ENCODE data around the gene THAP12.
A peak's percentile ranks its signal among the peaks of the same experiment; 100 is the strongest.
"Not testable (repeated sequence)": the region's sequence is repeated elsewhere in the genome, so short reads cannot be mapped to it uniquely, and the experiment has no call there.

The THAP12 gene

GRCh38 chr11:76319798-76320197 is 61.1 kb downstream of the THAP12 start:
- Histone ChIP-seq H3K4me1 (peaks cover 19 to 37% (median 25%) of the 10 kb centered on the region in 10 experiments; a peak in 18 of 20 replicates), H3K4me2 (peak overlapping the region in 2 of 11 experiments; percentile 17 to 28; a peak in 4 of 22 replicates), H3K27me3 (peaks cover 34 to 46% (median 42%) of the 10 kb centered on the region in 11 experiments)
- not testable (repeated sequence) for H4K20me1 ChIP-seq; H3K36me3 ChIP-seq; H3K9me3 ChIP-seq (replicated peaks in 1 of 11); H3K9ac ChIP-seq; H3K27ac ChIP-seq; H3K4me3 ChIP-seq
- TF ChIP-seq Cebpa-rat (IDR thresholded peaks at IDR 0.05) = peak in 3 of 11 experiments; percentile 11 to 45 (median 45); a peak in 4 of 22 replicates

- Histone ChIP-seq H4K20me1 (peaks cover 0 to 7% (median 0%) of the 10 kb centered on the region in 11 experiments; a peak in 5 of 22 replicates), H3K36me3 (no peaks in the 10 kb centered on the region), H3K27me3 (peaks cover 34 to 46% (median 41%) of the 10 kb centered on the region in 11 experiments), H3K4me2 (no peak overlapping the region), H3K9me3 (replicated peaks in 1 of 11) (no peaks in the 10 kb centered on the region), H3K9ac (no peak overlapping the region), H3K4me3 (no peak overlapping the region), H3K27ac (no peak overlapping the region), H3K4me1 (peaks cover 14 to 28% (median 19%) of the 10 kb centered on the region in 10 experiments; a peak in 17 of 20 replicates)
- no peak for TF ChIP-seq Cebpa-rat (IDR thresholded peaks at IDR 0.05)
These were observed 62.1 kb downstream of the THAP12 start for GRCh38 chr11:76318744-76319384.

GRCh38 chr11:76317296-76317695 is 63.6 kb downstream of the THAP12 start:
- Histone ChIP-seq H3K4me2 (no peak overlapping the region), H3K4me3 (no peak overlapping the region), H3K4me1 (peaks cover 6 to 24% (median 16%) of the 10 kb centered on the region in 10 experiments; a peak in 16 of 20 replicates), H3K27ac (no peak overlapping the region), H3K9me3 (replicated peaks in 1 of 11) (no peaks in the 10 kb centered on the region), H3K27me3 (peaks cover 25 to 34% (median 27%) of the 10 kb centered on the region in 11 experiments), H3K9ac (no peak overlapping the region), H4K20me1 (peaks cover 0 to 7% (median 0%) of the 10 kb centered on the region in 11 experiments; a peak in 5 of 22 replicates), H3K36me3 (no peaks in the 10 kb centered on the region)
- no peak for TF ChIP-seq Cebpa-rat (IDR thresholded peaks at IDR 0.05)

GRCh38 chr11:76316726-76317125 is 64.2 kb downstream of the THAP12 start:
- no peak for TF ChIP-seq Cebpa-rat (IDR thresholded peaks at IDR 0.05)
- no peaks in the 10 kb centered on the region for H3K36me3 ChIP-seq
- peak overlapping the region in 4 of 11 experiments; percentile 17 to 39 (median 22); a peak in 2 of 22 replicates for H3K4me2 ChIP-seq
- H3K9ac ChIP-seq = no peak overlapping the region
- H3K4me1 ChIP-seq = peaks cover under 1 to 18% (median 11%) of the 10 kb centered on the region in 10 experiments; a peak in 16 of 20 replicates
- H3K27ac ChIP-seq = no peak overlapping the region
- H3K27me3 ChIP-seq = peaks cover 19 to 28% (median 22%) of the 10 kb centered on the region in 11 experiments
- no peak overlapping the region for H3K4me3 ChIP-seq
- no peaks in the 10 kb centered on the region for H3K9me3 ChIP-seq (replicated peaks in 1 of 11)
- H4K20me1 ChIP-seq = peaks cover 0 to 7% (median 0%) of the 10 kb centered on the region in 11 experiments; a peak in 5 of 22 replicates

GRCh38 chr11:76315182-76315853 is 65.6 kb downstream of the THAP12 start:
- no peak overlapping the region for H3K9ac ChIP-seq
- no peak overlapping the region for H3K27ac ChIP-seq
- peaks cover 6 to 14% (median 8%) of the 10 kb centered on the region in 11 experiments for H3K27me3 ChIP-seq
- no peak overlapping the region for H3K4me3 ChIP-seq
- H4K20me1 ChIP-seq = peaks cover 0 to 7% (median 0%) of the 10 kb centered on the region in 11 experiments; a peak in 4 of 22 replicates
- H3K4me2 ChIP-seq = peak overlapping the region in 8 of 11 experiments; percentile 10 to 48 (median 28); a peak in 13 of 22 replicates
- H3K4me1 ChIP-seq = peaks cover 0 to 15% (median 7%) of the 10 kb centered on the region in 10 experiments; a peak in 12 of 20 replicates
- no peaks in the 10 kb centered on the region for H3K9me3 ChIP-seq (replicated peaks in 1 of 11)
- no peak for TF ChIP-seq Cebpa-rat (IDR thresholded peaks at IDR 0.05)
- no peaks in the 10 kb centered on the region for H3K36me3 ChIP-seq

GRCh38 chr11:76314741-76315090 is 66.2 kb downstream of the THAP12 start:
- H3K4me3 ChIP-seq = no peak overlapping the region
- H3K9me3 ChIP-seq (replicated peaks in 1 of 11) = no peaks in the 10 kb centered on the region
- H3K36me3 ChIP-seq = no peaks in the 10 kb centered on the region
- peaks cover 0 to 8% (median 2%) of the 10 kb centered on the region in 11 experiments; a peak in 13 of 22 replicates for H3K27me3 ChIP-seq
- peaks cover 0 to 15% (median 7%) of the 10 kb centered on the region in 10 experiments; a peak in 12 of 20 replicates for H3K4me1 ChIP-seq
- H3K4me2 ChIP-seq = no peak overlapping the region
- H3K9ac ChIP-seq = no peak overlapping the region
- no peak for TF ChIP-seq Cebpa-rat (IDR thresholded peaks at IDR 0.05)
- peaks cover 0 to 7% (median 0%) of the 10 kb centered on the region in 11 experiments; a peak in 3 of 22 replicates for H4K20me1 ChIP-seq
- H3K27ac ChIP-seq = no peak overlapping the region

GRCh38 chr11:76313913-76314740 is 66.8 kb downstream of the THAP12 start:
- H3K27me3 ChIP-seq = peaks cover 0 to 8% (median 0%) of the 10 kb centered on the region in 11 experiments; a peak in 4 of 22 replicates
- H3K4me2 ChIP-seq = no peak overlapping the region
- H3K9me3 ChIP-seq (replicated peaks in 1 of 11) = no peaks in the 10 kb centered on the region
- no peak overlapping the region for H3K9ac ChIP-seq
- no peak overlapping the region for H3K4me3 ChIP-seq
- no peak overlapping the region for H3K27ac ChIP-seq
- H3K4me1 ChIP-seq = peaks cover 0 to 15% (median 7%) of the 10 kb centered on the region in 10 experiments; a peak in 10 of 20 replicates
- H3K36me3 ChIP-seq = no peaks in the 10 kb centered on the region
- peaks cover 0 to 7% (median 0%) of the 10 kb centered on the region in 11 experiments; a peak in 3 of 22 replicates for H4K20me1 ChIP-seq
- TF ChIP-seq Cebpa-rat (IDR thresholded peaks at IDR 0.05) = no peak

GRCh38 chr11:76313271-76313670 is 67.7 kb downstream of the THAP12 start:
- TF ChIP-seq Cebpa-rat (IDR thresholded peaks at IDR 0.05) = no peak
- peaks cover 0 to 4% (median 0%) of the 10 kb centered on the region in 11 experiments; a peak in 3 of 22 replicates for H4K20me1 ChIP-seq
- no peak overlapping the region for H3K4me2 ChIP-seq
- no peak overlapping the region for H3K27ac ChIP-seq
- no peaks in the 10 kb centered on the region for H3K9me3 ChIP-seq (replicated peaks in 1 of 11)
- peaks cover 0 to 8% (median 0%) of the 10 kb centered on the region in 11 experiments; a peak in 4 of 22 replicates for H3K27me3 ChIP-seq
- H3K4me1 ChIP-seq = peaks cover 0 to 15% (median 7%) of the 10 kb centered on the region in 10 experiments; a peak in 10 of 20 replicates
- H3K36me3 ChIP-seq = no peaks in the 10 kb centered on the region
- no peak overlapping the region for H3K4me3 ChIP-seq
- no peak overlapping the region for H3K9ac ChIP-seq

Data from BLaER1 treated with 17β-estradiol and CSF1 and Interleukin-3, amounts not matched to agents 10 nM and 100 nM (cell line).